ENCODE measurements around the gene SERPINE2.

DNA sequence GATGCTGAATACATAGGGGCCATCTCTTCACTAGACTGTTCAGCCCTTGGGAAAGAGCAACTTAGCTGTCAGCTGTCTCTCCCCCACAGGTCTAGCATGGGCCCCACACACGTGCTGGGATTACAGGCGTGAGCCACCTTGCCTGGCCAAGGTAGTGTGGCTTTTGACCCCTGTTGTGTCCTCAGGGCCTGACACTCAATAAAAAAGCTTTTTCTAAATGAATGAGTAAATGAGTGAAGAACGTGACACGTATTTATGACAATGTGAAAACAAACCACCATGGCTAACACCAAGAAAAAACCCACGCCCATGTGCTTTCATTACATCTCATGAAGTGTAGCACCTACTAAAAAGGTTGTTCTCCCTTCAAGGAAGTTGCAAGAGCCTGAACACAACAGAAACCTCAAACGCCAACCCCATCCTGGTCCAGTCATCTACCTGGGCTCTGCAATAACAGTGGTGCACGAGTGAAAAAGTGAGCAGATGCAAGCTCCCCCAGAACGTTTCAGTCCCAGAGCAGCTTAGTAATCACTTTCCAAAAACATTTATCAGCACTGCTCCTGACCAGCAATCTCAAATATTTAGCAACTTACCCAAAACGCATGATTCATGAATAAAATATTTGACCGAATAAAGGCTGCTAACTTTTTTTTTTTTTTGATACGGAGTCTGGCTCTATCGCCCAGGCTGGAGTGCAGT, 97.4 kb downstream of the SERPINE2 start:
- TF ChIP-seq POLR2A (IDR thresholded peaks at IDR 0.05; ENCODE audit: low read length) = no peak
- TF ChIP-seq GATA1 (IDR thresholded peaks at IDR 0.05; ENCODE audit: low read depth, low read length) = no peak

Data from erythroblast (primary cell).